ENCODE data around the gene CCR2. TPM values are rescaled to one million over a fixed set of nuclear protein-coding genes. Genes with fewer than 3 reads are reported as not detected.

Gene CCR2
- total and polyA plus RNA-seq, 2 of the 4 experiments (the other 2 are of a cell fraction): not detected

- Histone ChIP-seq H3K27me3 (ENCODE audit: control insufficient read depth, insufficient read depth, low read length) (peaks cover under 1% of the 10 kb centered on the region; the same call in 1 of the 2 replicates), H2BK120ac (ENCODE audit: low read depth, low read length) (no peak overlapping the region), H4K5ac (ENCODE audit: low read depth, low read length) (no peak overlapping the region), H3K9ac (ENCODE audit: low read depth, low read length) (no peak overlapping the region), H3K18ac (ENCODE audit: low read depth, low read length) (no peak overlapping the region), H3K14ac (replicated peaks; ENCODE audit: low read depth, low read length) (no peak overlapping the region), H3K36me3 (ENCODE audit: control insufficient read depth, insufficient read depth, low read length) (no peaks in the 10 kb centered on the region), H4K8ac (ENCODE audit: low read depth in 2 of 2, low read length in 2 of 2) (no peak overlapping the region), H2AK9ac (replicated peaks; ENCODE audit: low read depth, low read length, poor library complexity) (no peak overlapping the region), H3K9me3 (ENCODE audit: control insufficient read depth, insufficient read depth, low read length) (no peaks in the 10 kb centered on the region), H3K23ac (ENCODE audit: low read depth, low read length) (no peak overlapping the region), H3K4me2 (ENCODE audit: low read depth, low read length) (no peak overlapping the region), H3K27ac (ENCODE audit: insufficient read depth, low read length) (no peak overlapping the region), H4K91ac (ENCODE audit: insufficient read depth, low read depth, low read length) (no peak overlapping the region), H2BK20ac (ENCODE audit: low read depth, low read length) (no peak overlapping the region; the same call in 1 of the 2 replicates), H2BK5ac (ENCODE audit: low read depth, low read length, poor library complexity, severe bottlenecking) (no peak overlapping the region), H2AK5ac (ENCODE audit: low read depth, low read length) (no peak overlapping the region), H3K79me1 (ENCODE audit: low read depth in 1 of 2, low read length in 2 of 2) (no peaks in the 10 kb centered on the region), H3K9me1 (ENCODE audit: insufficient read depth, low read length) (no peaks in the 10 kb centered on the region; the same call in 1 of the 2 replicates), H3K4me1 (ENCODE audit: control insufficient read depth, insufficient read depth, low read length) (peaks cover 7% of the 10 kb centered on the region), H2AFZ (replicated peaks; ENCODE audit: low read length, poor library complexity) (no peak overlapping the region), H4K20me1 (ENCODE audit: insufficient read depth, low read length) (no peaks in the 10 kb centered on the region), H3K4ac (ENCODE audit: low read depth, low read length) (no peak overlapping the region), H3K4me3 (ENCODE audit: insufficient read depth, low read depth, low read length) (no peak overlapping the region), H3K56ac (ENCODE audit: extremely low read depth, insufficient read depth, low read length) (no peak overlapping the region), H2BK15ac (ENCODE audit: low read depth, low read length) (no peak overlapping the region)
- dilution Hi-C loops (cut with HindIII; ENCODE audit: low sequenced_read_pairs, unreplicated experiment): no loop called here
- ChIA-PET POLR2A (ENCODE audit: unreplicated experiment) (no interaction called here), CTCF (interaction anchor here (1.3 kb wide), 1 partner anchor 90 kb away, joined by 4 read pairs; no protein-coding TSS in a partner anchor)
- 38% methylated on average over 1 of the region's 2 CpGs; no CpG with 5 or more reads in 1 of the 2 experiments for WGBS, 2 experiments (ENCODE audit: extremely low coverage in 2 of 2, insufficient read length in 1 of 2)
- intact Hi-C loops (cut with micrococcal nuclease): no loop called here
- no peak for ATAC-seq (ENCODE audit: low read depth)
- BruUV-seq (replicated peaks): no TSS peak
- DNase-seq: no peak
- in situ Hi-C loops (cut with MboI; ENCODE audit: low sequenced_read_pairs): no loop called here
- no peak for TF ChIP-seq MAZ (IDR thresholded peaks at IDR 0.05; ENCODE audit: borderline replicate concordance, low read depth, low read length)
- TF ChIP-seq RCOR1 (IDR thresholded peaks at IDR 0.05; ENCODE audit: insufficient replicate concordance, low read length): no peak
- TF ChIP-seq FOS (IDR thresholded peaks at IDR 0.05; ENCODE audit: low read depth, low read length): no peak
- TF ChIP-seq BHLHE40 (IDR thresholded peaks at IDR 0.05; ENCODE audit: low read depth, low read length): no peak
- TF ChIP-seq, protein P1, sequence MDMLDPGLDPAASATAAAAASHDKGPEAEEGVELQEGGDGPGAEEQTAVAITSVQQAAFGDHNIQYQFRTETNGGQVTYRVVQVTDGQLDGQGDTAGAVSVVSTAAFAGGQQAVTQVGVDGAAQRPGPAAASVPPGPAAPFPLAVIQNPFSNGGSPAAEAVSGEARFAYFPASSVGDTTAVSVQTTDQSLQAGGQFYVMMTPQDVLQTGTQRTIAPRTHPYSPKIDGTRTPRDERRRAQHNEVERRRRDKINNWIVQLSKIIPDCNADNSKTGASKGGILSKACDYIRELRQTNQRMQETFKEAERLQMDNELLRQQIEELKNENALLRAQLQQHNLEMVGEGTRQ (IDR thresholded peaks at IDR 0.05; ENCODE audit: low read depth, low read length): no peak
- TF ChIP-seq NFE2L2 (IDR thresholded peaks at IDR 0.05; ENCODE audit: low read depth, low read length): no peak
- no peak for TF ChIP-seq MAFK (IDR thresholded peaks at IDR 0.05; ENCODE audit: low read depth, low read length)
- TF ChIP-seq POLR2A (IDR thresholded peaks at IDR 0.05; ENCODE audit: low read depth, low read length): no peak
- no peak for TF ChIP-seq MXI1 (IDR thresholded peaks at IDR 0.05; ENCODE audit: borderline replicate concordance, low read depth, low read length)
- no peak for TF ChIP-seq SMC3 (IDR thresholded peaks at IDR 0.05; ENCODE audit: low read depth, low read length)
- TF ChIP-seq CEBPB (IDR thresholded peaks at IDR 0.05; ENCODE audit: low read depth, low read length): no peak
- TF ChIP-seq, protein P2, sequence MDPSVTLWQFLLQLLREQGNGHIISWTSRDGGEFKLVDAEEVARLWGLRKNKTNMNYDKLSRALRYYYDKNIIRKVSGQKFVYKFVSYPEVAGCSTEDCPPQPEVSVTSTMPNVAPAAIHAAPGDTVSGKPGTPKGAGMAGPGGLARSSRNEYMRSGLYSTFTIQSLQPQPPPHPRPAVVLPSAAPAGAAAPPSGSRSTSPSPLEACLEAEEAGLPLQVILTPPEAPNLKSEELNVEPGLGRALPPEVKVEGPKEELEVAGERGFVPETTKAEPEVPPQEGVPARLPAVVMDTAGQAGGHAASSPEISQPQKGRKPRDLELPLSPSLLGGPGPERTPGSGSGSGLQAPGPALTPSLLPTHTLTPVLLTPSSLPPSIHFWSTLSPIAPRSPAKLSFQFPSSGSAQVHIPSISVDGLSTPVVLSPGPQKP (IDR thresholded peaks at IDR 0.05; ENCODE audit: borderline replicate concordance, low read depth, low read length): no peak
- TF ChIP-seq, protein P3, sequence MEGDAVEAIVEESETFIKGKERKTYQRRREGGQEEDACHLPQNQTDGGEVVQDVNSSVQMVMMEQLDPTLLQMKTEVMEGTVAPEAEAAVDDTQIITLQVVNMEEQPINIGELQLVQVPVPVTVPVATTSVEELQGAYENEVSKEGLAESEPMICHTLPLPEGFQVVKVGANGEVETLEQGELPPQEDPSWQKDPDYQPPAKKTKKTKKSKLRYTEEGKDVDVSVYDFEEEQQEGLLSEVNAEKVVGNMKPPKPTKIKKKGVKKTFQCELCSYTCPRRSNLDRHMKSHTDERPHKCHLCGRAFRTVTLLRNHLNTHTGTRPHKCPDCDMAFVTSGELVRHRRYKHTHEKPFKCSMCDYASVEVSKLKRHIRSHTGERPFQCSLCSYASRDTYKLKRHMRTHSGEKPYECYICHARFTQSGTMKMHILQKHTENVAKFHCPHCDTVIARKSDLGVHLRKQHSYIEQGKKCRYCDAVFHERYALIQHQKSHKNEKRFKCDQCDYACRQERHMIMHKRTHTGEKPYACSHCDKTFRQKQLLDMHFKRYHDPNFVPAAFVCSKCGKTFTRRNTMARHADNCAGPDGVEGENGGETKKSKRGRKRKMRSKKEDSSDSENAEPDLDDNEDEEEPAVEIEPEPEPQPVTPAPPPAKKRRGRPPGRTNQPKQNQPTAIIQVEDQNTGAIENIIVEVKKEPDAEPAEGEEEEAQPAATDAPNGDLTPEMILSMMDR (conservative IDR thresholded peaks at IDR 0.05; ENCODE audit: low read depth, low read length): no peak
Observed at GRCh38 chr3:46399098-46399497, 45.2 kb downstream of the CCR2 start.
